Right atrium auricular region (tissue), 2 donors: ENCODE data around the gene CIC. TPM values are rescaled to one million over a fixed set of nuclear protein-coding genes. Genes with fewer than 3 reads are reported as not detected.
"Not testable (repeated sequence)": the region's sequence is repeated elsewhere in the genome, so short reads cannot be mapped to it uniquely, and the experiment has no call there.

ENCODE experiments used
- DNase-seq: peaks from one replicate; pipeline ENCODE4 v3.0.0-alpha.2; 2019; ENCODE audit warnings: low spot score
- H3K27ac ChIP-seq, 2 donors: fragments of 200-600 bp; sonication (generic); 1 replicate in 1 of 2; 2 replicates in 1 of 2; pipeline ENCODE4 v1.5.1; 2016 to 2019
- H3K27me3 ChIP-seq, 2 donors: fragments of 200-600 bp; sonication (generic); one replicate each; pipeline versions ENCODE4 v1.5.1 to v1.6.0; 2017 to 2019
- H3K36me3 ChIP-seq: fragments of 200-600 bp; sonication (generic); one replicate; pipeline ENCODE4 v1.5.1; 2016
- H3K4me1 ChIP-seq, 2 donors: fragments of 200-600 bp; sonication (generic); one replicate each; pipeline versions ENCODE4 v1.5.1 to v1.6.0; 2017 to 2019
- H3K4me3 ChIP-seq, 2 donors: fragments of 200-600 bp; sonication (generic); 1 replicate in 1 of 2; 2 replicates in 1 of 2; pipeline ENCODE4 v1.5.1; 2017 to 2019; ENCODE audit warnings: mild to moderate bottlenecking in 1 of 2, moderate library complexity in 1 of 2
- H3K9me3 ChIP-seq, 2 donors: fragments of 200-600 bp; sonication (generic); one replicate each; pipeline ENCODE4 v1.5.1; 2019
- CTCF ChIP-seq, 2 donors: fragments of 200-600 bp; sonication (generic); IDR thresholded peaks; one replicate each; pipeline ENCODE4 v1.5.1; 2019; ENCODE audit warnings: antibody characterized with exemption in 2 of 2
- total RNA-seq, 2 donors: library from RNA; depleted of rRNA; stranded (reverse); fragments of >200 nt; gene quantifications; one replicate each; pipeline ENCODE4 v1.1.0, GENCODE V29; 2016

Gene CIC
- total RNA-seq, 2 donors from 2014 or later, result 27.4 to 53.5 TPM

GRCh38 chr19:42333975-42334696, 65.1 kb downstream of the CIC start:
- Histone ChIP-seq H3K36me3 (peaks cover 17% of the 10 kb centered on the region), H3K4me1 (no peaks in the 10 kb centered on the region), H3K9me3 (no peaks in the 10 kb centered on the region), H3K27ac (no peak overlapping the region), H3K27me3 (no peaks in the 10 kb centered on the region), H3K4me3 (no peak overlapping the region)
- no peak for TF ChIP-seq CTCF (IDR thresholded peaks at IDR 0.05)
- DNase-seq, result no peak

GRCh38 chr19:42334697-42335373, 65.8 kb downstream of the CIC start:
- no peaks in the 10 kb centered on the region for H3K27me3 ChIP-seq
- no peak for TF ChIP-seq CTCF (IDR thresholded peaks at IDR 0.05)
- H3K27ac ChIP-seq, result no peak overlapping the region
- H3K4me1 ChIP-seq, result no peaks in the 10 kb centered on the region
- H3K36me3 ChIP-seq, result peaks cover 17% of the 10 kb centered on the region
- H3K9me3 ChIP-seq, result no peaks in the 10 kb centered on the region
- DNase-seq, result no peak
- no peak overlapping the region for H3K4me3 ChIP-seq

- DNase-seq, result no peak
- H3K27ac ChIP-seq, result no peak overlapping the region
- no peaks in the 10 kb centered on the region for H3K27me3 ChIP-seq
- no peaks in the 10 kb centered on the region for H3K4me1 ChIP-seq
- no peak for TF ChIP-seq CTCF (IDR thresholded peaks at IDR 0.05)
- H3K4me3 ChIP-seq, result no peak overlapping the region
- H3K9me3 ChIP-seq, result no peaks in the 10 kb centered on the region
- H3K36me3 ChIP-seq, result peaks cover 17% of the 10 kb centered on the region
These were observed 66.4 kb downstream of the CIC start for GRCh38 chr19:42335374-42335936.

GRCh38 chr19:42335971-42336370, 66.9 kb downstream of the CIC start:
- H3K27me3 ChIP-seq, result no peaks in the 10 kb centered on the region
- H3K27ac ChIP-seq, result no peak overlapping the region
- TF ChIP-seq CTCF (IDR thresholded peaks at IDR 0.05), result no peak
- peaks cover 17% of the 10 kb centered on the region for H3K36me3 ChIP-seq
- H3K9me3 ChIP-seq, result no peaks in the 10 kb centered on the region
- DNase-seq, result no peak
- H3K4me3 ChIP-seq, result no peak overlapping the region
- H3K4me1 ChIP-seq, result no peaks in the 10 kb centered on the region

GRCh38 chr19:42339126-42339860, 70.2 kb downstream of the CIC start:
- H3K4me1 ChIP-seq, H3K27me3 ChIP-seq, H3K9me3 ChIP-seq, H3K27ac ChIP-seq, H3K4me3 ChIP-seq, DNase-seq: not testable (repeated sequence)
- peaks cover 27% of the 10 kb centered on the region for H3K36me3 ChIP-seq

- not testable (repeated sequence) for H3K9me3 ChIP-seq, H3K4me1 ChIP-seq, H3K4me3 ChIP-seq, H3K27ac ChIP-seq, DNase-seq, H3K27me3 ChIP-seq
- peaks cover 32% of the 10 kb centered on the region for H3K36me3 ChIP-seq
These were observed 70.9 kb downstream of the CIC start for GRCh38 chr19:42339922-42340321.
